HepG2 (cell line): Measurements from ENCODE around the gene VANGL2. TPM values are rescaled to one million over a fixed set of nuclear protein-coding genes. Genes with fewer than 3 reads are reported as not detected.
"Not testable (repeated sequence)": the region's sequence is repeated elsewhere in the genome, so short reads cannot be mapped to it uniquely, and the experiment has no call there.

ENCODE experiments used
- ATAC-seq: fragments of 200-7000 bp; cut with Tn5 transposase; 3 replicates; pipeline ENCODE4 v1.9.1; 2020; ENCODE audit warnings: mild to moderate bottlenecking, moderate library complexity
- BruUV-seq: library from RNA; stranded (reverse); fragments of 400-500 nt; replicated peaks from 2 replicates; lab custom pipeline; 2021; lab: Mats Ljungman, UMichigan
- CTCF ChIA-PET: fragments of 300-600 bp; formaldehyde crosslinking; extraction: SDS; loops from one replicate; lab custom pipeline; 2021; ENCODE audit warnings: low total read pairs, inconsistent platforms, low intra/inter-chr PET ratio; lab: Yijun Ruan, JAX
- POLR2A ChIA-PET: fragments of 350-600 bp; sonication (Branson Sonifier 250); formaldehyde crosslinking; loops from one replicate; lab custom pipeline; 2020; ENCODE audit warnings: antibody characterized with exemption, inconsistent platforms; lab: Yijun Ruan, JAX
- DNase-seq: peaks from one replicate; pipeline ENCODE4 v3.0.0-alpha.2; 2015; ENCODE audit warnings: low spot score
- FAIRE-seq: peaks from 3 replicates; lab custom pipeline; 2011; peaks lifted over from hg19 to GRCh38; lab: Jason Lieb, UNC
- H2AFZ ChIP-seq: one replicate; pipeline ENCODE4 v1.6.1; 2011; ENCODE audit warnings: low read length, inconsistent platforms
- H3K27ac ChIP-seq: fragments of 300-600 bp; 3 replicates; pipeline ENCODE4 v1.8.0; 2011; ENCODE audit warnings: mixed run types, mild to moderate bottlenecking, mixed read lengths, low read length, inconsistent platforms; ENCODE audit not compliant: insufficient read depth; ENCODE audit errors: extremely low read length
- H3K27me3 ChIP-seq, 2 experiments: fragments of 200-600 bp in 1 of 2; 2 replicates in 1 of 2; 3 replicates in 1 of 2; pipeline versions ENCODE4 v1.6.0 to v1.8.0; 2011; ENCODE audit warnings: low read length in 2 of 2, mild to moderate bottlenecking in 2 of 2, moderate library complexity in 2 of 2, inconsistent platforms in 1 of 2; ENCODE audit not compliant: insufficient read depth in 2 of 2, control insufficient read depth in 1 of 2
- H3K36me3 ChIP-seq, 2 experiments: fragments of 200-600 bp in 1 of 2; replicated peaks in 1 of 2; 2 replicates in 1 of 2; 3 replicates in 1 of 2; pipeline versions ENCODE4 v1.5.1 to v1.8.0; 2011; ENCODE audit warnings: low read length in 2 of 2, inconsistent platforms in 1 of 2; ENCODE audit not compliant: insufficient read depth in 2 of 2, control insufficient read depth in 1 of 2
- H3K4me1 ChIP-seq: 2 replicates; pipeline ENCODE4 v1.5.1; 2012; ENCODE audit warnings: low read length, inconsistent platforms; ENCODE audit not compliant: insufficient read depth
- H3K4me2 ChIP-seq: 2 replicates; pipeline ENCODE4 v1.6.0; 2011; ENCODE audit warnings: low read depth, low read length, inconsistent platforms
- H3K4me3 ChIP-seq, 3 experiments: fragments of 200-600 bp in 1 of 3; sonication (generic), shearing (Covaris generic) in 1 of 3; replicated peaks in 1 of 3; 2 replicates each; pipeline ENCODE4 v1.5.1; 2011 to 2016; ENCODE audit warnings: low read length in 3 of 3, inconsistent platforms in 2 of 3, low read depth in 2 of 3, mild to moderate bottlenecking in 2 of 3, control low read depth in 1 of 3, mixed read lengths in 1 of 3; ENCODE audit not compliant: insufficient read depth in 1 of 3
- H3K79me2 ChIP-seq: one replicate; pipeline ENCODE4 v1.6.1; 2011; ENCODE audit warnings: low read length, inconsistent platforms; ENCODE audit not compliant: insufficient read depth
- H3K9ac ChIP-seq: 2 replicates; pipeline ENCODE4 v1.6.0; 2011; ENCODE audit warnings: mild to moderate bottlenecking, low read depth, low read length, inconsistent platforms; ENCODE audit not compliant: insufficient read depth
- H3K9me3 ChIP-seq: 2 replicates; pipeline ENCODE4 v1.5.1; 2012; ENCODE audit warnings: mild to moderate bottlenecking, low read length
- H4K20me1 ChIP-seq: 2 replicates; pipeline ENCODE4 v1.6.0; 2011; ENCODE audit warnings: inconsistent platforms, mild to moderate bottlenecking, low read length, moderate library complexity; ENCODE audit not compliant: insufficient read depth
- ATRX ChIP-seq: sonication (generic); formaldehyde crosslinking; IDR thresholded peaks from 2 replicates; pipeline ENCODE4 v1.4.0; 2020; ENCODE audit warnings: missing genetic modification reagents, borderline replicate concordance
- BHLHE40 ChIP-seq: IDR thresholded peaks from 2 replicates; pipeline ENCODE4 v1.6.1; 2011; ENCODE audit warnings: low read length, improper control_type of control experiment
- RORA ChIP-seq: sonication (generic); formaldehyde crosslinking; IDR thresholded peaks from 2 replicates; pipeline ENCODE4 v1.5.0; 2020; ENCODE audit warnings: mild to moderate bottlenecking, missing genetic modification reagents, moderate library complexity
- SP4 ChIP-seq: sonication (generic); formaldehyde crosslinking; IDR thresholded peaks from 2 replicates; pipeline ENCODE4 v1.8.1; 2023; ENCODE audit warnings: mild to moderate bottlenecking, missing genetic modification reagents
- XRCC5 ChIP-seq: fragments of 200-400 bp; formaldehyde crosslinking; optimal IDR thresholded peaks from 2 replicates; pipeline ENCODE3; 2017; ENCODE audit warnings: mild to moderate bottlenecking, low read length
- ZNF331 ChIP-seq: sonication (generic); formaldehyde crosslinking; IDR thresholded peaks from 2 replicates; pipeline ENCODE4 v1.4.0; 2020; ENCODE audit warnings: missing genetic modification reagents
- ZNF737 ChIP-seq: sonication (generic); formaldehyde crosslinking; IDR thresholded peaks from 2 replicates; pipeline ENCODE4 v1.5.0; 2020; ENCODE audit warnings: missing genetic modification reagents, mild to moderate bottlenecking, borderline replicate concordance
- WGBS: methylation state at CpG from one replicate; pipeline ENCODE4 v1.1.6; 2017; ENCODE audit warnings: low lambda C conversion rate; 5-methylcytosine and 5-hydroxymethylcytosine counted together
- in situ Hi-C: cut with HindIII; loops from 2 replicates; pipeline ENCODE4 v1.10.0; 2017; ENCODE audit warnings: low pct_unique_long_range_greater_than_20kb; ENCODE audit not compliant: extremely low pct_ligation_motif_present
- intact Hi-C: fragments of 100-400 bp; cut with micrococcal nuclease; formaldehyde crosslinking; loops from one replicate; pipeline ENCODE4 v1.10.0; 2022; ENCODE audit not compliant: unreplicated experiment
- polyA plus RNA-seq, 8 experiments: library from polyadenylated mRNA; depleted of rRNA in 3 of 8; stranded (reverse) in 7 of 8; unstranded in 1 of 8; fragments of >200 nt; fragmentation: Illumina TruSeq in 4 of 8; extraction: Trizol in 4 of 8; gene quantifications; 2 replicates each; pipeline versions ENCODE4 v1.2.1 to v1.2.3, GENCODE V29; 2011 to 2016; ENCODE audit warnings: low read depth in 4 of 8, missing spikeins in 1 of 8, mixed read lengths in 1 of 8; ENCODE audit not compliant: insufficient read depth in 1 of 8
- total RNA-seq, 5 experiments: library from RNA; depleted of rRNA; stranded (reverse); fragments of >200 nt; fragmentation: Illumina TruSeq; extraction: Trizol; gene quantifications; 2 replicates each; pipeline ENCODE4 v1.2.3, GENCODE V29; 2016; ENCODE audit warnings: low read depth in 1 of 5
- TF ChIP-seq, protein P1 (sequence below): sonication (generic); formaldehyde crosslinking; IDR thresholded peaks from 2 replicates; pipeline ENCODE4 v1.5.0; 2020; ENCODE audit warnings: mild to moderate bottlenecking, missing genetic modification reagents
- TF ChIP-seq, protein P2 (sequence below): IDR thresholded peaks from 2 replicates; pipeline ENCODE4 v1.6.1; 2016; ENCODE audit warnings: missing biosample characterization, missing genetic modification reagents, low read depth
- TF ChIP-seq, protein P3 (sequence below): sonication (generic); formaldehyde crosslinking; IDR thresholded peaks from 2 replicates; pipeline ENCODE4 v1.4.0; 2020; ENCODE audit warnings: missing genetic modification reagents

VANGL2 gene
- total and polyA plus RNA-seq, 2 of the 13 experiments (the other 11 are each of a cell fraction or from before 2014, with no cell fraction given): 0.09 TPM; not detected in 1

GRCh38 chr1:160377585-160378206, 22.7 kb upstream of the VANGL2 start (continued):
- TF ChIP-seq, protein P1, sequence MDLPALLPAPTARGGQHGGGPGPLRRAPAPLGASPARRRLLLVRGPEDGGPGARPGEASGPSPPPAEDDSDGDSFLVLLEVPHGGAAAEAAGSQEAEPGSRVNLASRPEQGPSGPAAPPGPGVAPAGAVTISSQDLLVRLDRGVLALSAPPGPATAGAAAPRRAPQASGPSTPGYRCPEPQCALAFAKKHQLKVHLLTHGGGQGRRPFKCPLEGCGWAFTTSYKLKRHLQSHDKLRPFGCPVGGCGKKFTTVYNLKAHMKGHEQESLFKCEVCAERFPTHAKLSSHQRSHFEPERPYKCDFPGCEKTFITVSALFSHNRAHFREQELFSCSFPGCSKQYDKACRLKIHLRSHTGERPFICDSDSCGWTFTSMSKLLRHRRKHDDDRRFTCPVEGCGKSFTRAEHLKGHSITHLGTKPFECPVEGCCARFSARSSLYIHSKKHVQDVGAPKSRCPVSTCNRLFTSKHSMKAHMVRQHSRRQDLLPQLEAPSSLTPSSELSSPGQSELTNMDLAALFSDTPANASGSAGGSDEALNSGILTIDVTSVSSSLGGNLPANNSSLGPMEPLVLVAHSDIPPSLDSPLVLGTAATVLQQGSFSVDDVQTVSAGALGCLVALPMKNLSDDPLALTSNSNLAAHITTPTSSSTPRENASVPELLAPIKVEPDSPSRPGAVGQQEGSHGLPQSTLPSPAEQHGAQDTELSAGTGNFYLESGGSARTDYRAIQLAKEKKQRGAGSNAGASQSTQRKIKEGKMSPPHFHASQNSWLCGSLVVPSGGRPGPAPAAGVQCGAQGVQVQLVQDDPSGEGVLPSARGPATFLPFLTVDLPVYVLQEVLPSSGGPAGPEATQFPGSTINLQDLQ (CRISPR knock-in tag): no peak
- TF ChIP-seq, protein P2, sequence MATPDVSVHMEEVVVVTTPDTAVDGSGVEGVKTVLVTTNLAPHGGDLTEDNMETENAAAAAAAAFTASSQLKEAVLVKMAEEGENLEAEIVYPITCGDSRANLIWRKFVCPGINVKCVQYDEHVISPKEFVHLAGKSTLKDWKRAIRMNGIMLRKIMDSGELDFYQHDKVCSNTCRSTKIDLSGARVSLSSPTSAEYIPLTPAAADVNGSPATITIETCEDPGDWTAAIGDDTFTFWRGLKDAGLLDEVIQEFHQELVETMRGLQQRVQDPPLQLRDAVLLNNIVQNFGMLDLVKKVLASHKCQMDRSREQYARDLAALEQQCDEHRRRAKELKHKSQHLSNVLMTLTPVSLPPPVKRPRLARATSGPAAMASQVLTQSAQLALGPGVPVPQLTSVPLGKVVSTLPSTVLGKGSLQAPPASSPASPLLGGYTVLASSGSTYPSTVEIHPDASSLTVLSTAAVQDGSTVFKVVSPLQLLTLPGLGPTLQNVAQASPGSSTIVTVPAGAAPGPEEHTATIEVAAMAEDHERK (CRISPR knock-in tag): no peak
- TF ChIP-seq SP4 (CRISPR knock-in tag) (no peak), BHLHE40 (no peak), ZNF737 (CRISPR knock-in tag) (no peak), XRCC5 (no peak), RORA (CRISPR knock-in tag) (no peak), ATRX (CRISPR knock-in tag) (no peak), ZNF331 (CRISPR knock-in tag) (no peak)
- TF ChIP-seq, protein P3, sequence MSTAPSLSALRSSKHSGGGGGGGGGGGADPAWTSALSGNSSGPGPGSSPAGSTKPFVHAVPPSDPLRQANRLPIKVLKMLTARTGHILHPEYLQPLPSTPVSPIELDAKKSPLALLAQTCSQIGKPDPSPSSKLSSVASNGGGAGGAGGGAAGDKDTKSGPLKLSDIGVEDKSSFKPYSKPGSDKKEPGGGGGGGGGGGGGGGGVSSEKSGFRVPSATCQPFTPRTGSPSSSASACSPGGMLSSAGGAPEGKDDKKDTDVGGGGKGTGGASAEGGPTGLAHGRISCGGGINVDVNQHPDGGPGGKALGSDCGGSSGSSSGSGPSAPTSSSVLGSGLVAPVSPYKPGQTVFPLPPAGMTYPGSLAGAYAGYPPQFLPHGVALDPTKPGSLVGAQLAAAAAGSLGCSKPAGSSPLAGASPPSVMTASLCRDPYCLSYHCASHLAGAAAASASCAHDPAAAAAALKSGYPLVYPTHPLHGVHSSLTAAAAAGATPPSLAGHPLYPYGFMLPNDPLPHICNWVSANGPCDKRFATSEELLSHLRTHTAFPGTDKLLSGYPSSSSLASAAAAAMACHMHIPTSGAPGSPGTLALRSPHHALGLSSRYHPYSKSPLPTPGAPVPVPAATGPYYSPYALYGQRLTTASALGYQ (CRISPR knock-in tag): no peak

GRCh38 chr1:160384812-160385211, 15.6 kb upstream of the VANGL2 start:
- BruUV-seq, POLR2A ChIA-PET: not testable (repeated sequence)

DNA sequence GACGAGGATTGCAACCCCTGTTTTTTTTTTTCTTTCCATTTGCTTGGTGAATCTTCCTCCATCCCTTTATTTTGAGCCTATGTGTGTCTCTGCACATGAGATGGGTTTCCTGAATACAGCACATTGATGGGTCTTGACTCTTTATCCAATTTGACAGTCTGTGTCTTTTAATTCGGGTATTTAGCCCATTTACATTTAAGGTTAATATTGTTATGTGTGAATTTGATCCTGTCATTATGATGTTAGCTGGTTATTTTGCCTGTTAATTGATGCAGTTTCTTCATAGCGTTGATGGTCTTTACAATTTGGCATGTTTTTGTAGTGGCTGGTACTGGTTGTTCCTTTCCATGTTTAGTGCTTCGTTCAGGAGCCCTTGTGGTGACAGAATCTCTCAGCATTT, 12.0 kb upstream of the VANGL2 start:
- POLR2A ChIA-PET, ATAC-seq: not testable (repeated sequence)

More at GRCh38 chr1:160384812-160385211, 15.6 kb upstream of the VANGL2 start:
- H3K4me1 ChIP-seq, H3K9me3 ChIP-seq, CTCF ChIA-PET, DNase-seq, H3K4me3 ChIP-seq, H3K27ac ChIP-seq, in situ Hi-C loops, FAIRE-seq, H3K27me3 ChIP-seq, H2AFZ ChIP-seq, H3K4me2 ChIP-seq, H3K79me2 ChIP-seq, H3K9ac ChIP-seq, H3K36me3 ChIP-seq, intact Hi-C loops, ATAC-seq, H4K20me1 ChIP-seq: not testable (repeated sequence)
- WGBS: 38% methylated on average over 2 of the region's 2 CpGs

More for the DNA sequence above, 12.0 kb upstream of the VANGL2 start:
- WGBS: 1% methylated on average over 4 of the region's 4 CpGs
- H3K4me2 ChIP-seq, in situ Hi-C loops, CTCF ChIA-PET, H3K4me1 ChIP-seq, BruUV-seq, H3K27me3 ChIP-seq, intact Hi-C loops, H3K27ac ChIP-seq, H3K9ac ChIP-seq, H2AFZ ChIP-seq, DNase-seq, H3K79me2 ChIP-seq, H3K36me3 ChIP-seq, FAIRE-seq, H3K9me3 ChIP-seq, H3K4me3 ChIP-seq, H4K20me1 ChIP-seq: not testable (repeated sequence)
